Stimulated activated CD4-positive, alpha-beta T cell treated with anti-CD3 and anti-CD28 coated beads, TNF-alpha, amount 100 ng/mL, for 48 hours (primary cell): Measurements from ENCODE around the gene MAP3K12.
"Not testable (repeated sequence)": the region's sequence is repeated elsewhere in the genome, so short reads cannot be mapped to it uniquely, and the experiment has no call there.

Experiments
- DNase-seq, 3 donors: peaks; one replicate each; pipeline ENCODE4 v3.0.0-alpha.2; 2020; ENCODE audit warnings: low read depth in 3 of 3

The MAP3K12 gene

GRCh38 chr12:53444593-53445325 lies 54.5 kb downstream of the MAP3K12 start:
- not testable (repeated sequence) for DNase-seq

- DNase-seq, result no peak
These were observed 55.3 kb downstream of the MAP3K12 start for GRCh38 chr12:53443955-53444354.

DNA sequence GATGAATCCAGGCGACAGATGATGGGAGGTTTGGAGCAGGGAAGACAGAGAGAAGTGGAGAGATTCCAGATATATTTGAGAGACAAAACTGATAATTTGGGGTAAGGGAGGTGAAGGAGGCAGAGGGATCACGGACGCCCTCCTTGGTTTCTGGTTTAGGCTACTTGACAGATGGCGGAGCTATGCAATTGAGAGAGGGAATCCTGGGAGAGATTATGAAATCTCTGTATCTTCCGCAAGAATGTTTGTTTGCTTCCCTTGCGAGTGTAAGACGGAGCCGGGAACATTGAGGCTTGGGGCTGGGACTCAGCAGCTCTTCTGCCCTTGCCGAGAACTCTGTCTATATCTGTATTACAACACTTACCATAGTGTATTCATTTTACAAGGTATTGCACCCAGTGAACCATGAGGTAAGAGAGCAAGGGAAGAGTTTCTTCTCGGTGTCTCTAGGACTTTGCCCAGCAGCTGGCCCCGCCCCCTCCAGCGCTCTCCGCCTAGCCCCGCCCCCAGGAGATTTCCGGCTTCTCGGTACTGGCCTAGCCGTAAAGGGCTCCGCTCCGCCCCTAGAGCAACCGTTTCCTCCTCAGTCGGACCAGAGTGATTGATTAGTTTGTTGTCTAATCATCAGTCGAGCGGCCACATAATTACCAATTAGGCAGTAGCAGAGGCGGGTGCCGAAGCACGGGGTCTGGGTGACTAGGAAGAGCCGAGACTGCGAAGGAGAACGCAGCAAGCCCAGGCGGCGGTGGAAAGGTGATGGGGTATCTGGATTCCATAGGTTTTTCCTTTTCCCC lies 58.0 kb downstream of the MAP3K12 start, which contains the start of gene PRR13:
Gene PRR13 (plus strand): TSS at position 695 of the 794 bp plus-strand sequence. CDS start 981 bp downstream, outside the sequence.
- peak; percentile 96 to 100 (median 98) for DNase-seq

GRCh38 chr12:53439582-53439981 lies 59.7 kb downstream of the MAP3K12 start:
- not testable (repeated sequence) for DNase-seq

GRCh38 chr12:53435326-53435725 lies 63.9 kb downstream of the MAP3K12 start:
- DNase-seq, result not testable (repeated sequence)

GRCh38 chr12:53431187-53431586 lies 68.1 kb downstream of the MAP3K12 start:
- DNase-seq, result no peak

GRCh38 chr12:53430116-53430515 lies 69.1 kb downstream of the MAP3K12 start:
- DNase-seq, result no peak
